ENCODE results near the gene CACNA1C.
A peak's percentile ranks its signal among the peaks of the same experiment; 100 is the strongest.

CACNA1C gene

DNA sequence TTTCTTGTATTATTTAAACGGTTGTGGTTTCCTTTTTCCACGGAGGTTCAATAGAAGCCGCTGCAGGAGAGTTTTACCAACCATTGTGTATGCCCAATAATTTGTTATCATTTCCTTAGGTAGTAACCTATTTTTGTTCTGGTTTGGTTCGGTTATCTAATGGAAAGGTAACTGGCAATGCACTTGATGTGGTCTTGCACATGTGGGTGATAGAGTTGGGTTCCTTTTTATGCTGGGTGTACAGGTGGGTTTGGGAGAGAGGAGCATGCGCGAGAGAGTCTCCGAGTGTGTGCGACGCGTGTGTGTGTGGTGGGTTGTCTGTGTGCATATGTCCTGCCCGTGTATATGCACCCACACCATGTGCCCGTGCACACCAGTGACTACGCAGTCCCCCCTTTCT is 639.3 kb downstream of the CACNA1C start:
- Histone ChIP-seq H3K4me2 (peak overlapping the region; percentile 67), H3K27ac (peak overlapping the region; percentile 57; the same call in 1 of the 2 replicates), H4K20me1 (ENCODE audit: insufficient read depth) (no peaks in the 10 kb centered on the region), H2AFZ (ENCODE audit: low read depth) (peak overlapping the region; percentile 85), H3K27me3 (ENCODE audit: insufficient read depth, low read depth) (no peaks in the 10 kb centered on the region), H3K4me3 (IDR thresholded peaks at IDR 0.05; ENCODE audit: insufficient read depth, low read depth, low read length) (no peak overlapping the region), H3K36me3 (ENCODE audit: insufficient read depth) (no peaks in the 10 kb centered on the region), H3K9ac (peak overlapping the region; percentile 70; the same call in 1 of the 2 replicates), H3K4me1 (ENCODE audit: low read depth, poor library complexity, severe bottlenecking) (peaks cover 8% of the 10 kb centered on the region), H3K79me2 (ENCODE audit: insufficient read depth, low read depth) (no peaks in the 10 kb centered on the region)
- TF ChIP-seq, protein P1, sequence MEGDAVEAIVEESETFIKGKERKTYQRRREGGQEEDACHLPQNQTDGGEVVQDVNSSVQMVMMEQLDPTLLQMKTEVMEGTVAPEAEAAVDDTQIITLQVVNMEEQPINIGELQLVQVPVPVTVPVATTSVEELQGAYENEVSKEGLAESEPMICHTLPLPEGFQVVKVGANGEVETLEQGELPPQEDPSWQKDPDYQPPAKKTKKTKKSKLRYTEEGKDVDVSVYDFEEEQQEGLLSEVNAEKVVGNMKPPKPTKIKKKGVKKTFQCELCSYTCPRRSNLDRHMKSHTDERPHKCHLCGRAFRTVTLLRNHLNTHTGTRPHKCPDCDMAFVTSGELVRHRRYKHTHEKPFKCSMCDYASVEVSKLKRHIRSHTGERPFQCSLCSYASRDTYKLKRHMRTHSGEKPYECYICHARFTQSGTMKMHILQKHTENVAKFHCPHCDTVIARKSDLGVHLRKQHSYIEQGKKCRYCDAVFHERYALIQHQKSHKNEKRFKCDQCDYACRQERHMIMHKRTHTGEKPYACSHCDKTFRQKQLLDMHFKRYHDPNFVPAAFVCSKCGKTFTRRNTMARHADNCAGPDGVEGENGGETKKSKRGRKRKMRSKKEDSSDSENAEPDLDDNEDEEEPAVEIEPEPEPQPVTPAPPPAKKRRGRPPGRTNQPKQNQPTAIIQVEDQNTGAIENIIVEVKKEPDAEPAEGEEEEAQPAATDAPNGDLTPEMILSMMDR (conservative IDR thresholded peaks at IDR 0.05; ENCODE audit: low read depth, low read length): no peak

- H3K36me3 ChIP-seq (ENCODE audit: insufficient read depth): no peaks in the 10 kb centered on the region
- H3K4me2 ChIP-seq: no peak overlapping the region
- TF ChIP-seq, protein P1 (conservative IDR thresholded peaks at IDR 0.05; ENCODE audit: low read depth, low read length): no peak
- no peak overlapping the region for H3K4me3 ChIP-seq (IDR thresholded peaks at IDR 0.05; ENCODE audit: insufficient read depth, low read depth, low read length)
- H3K4me1 ChIP-seq (ENCODE audit: low read depth, poor library complexity, severe bottlenecking): peaks cover 8% of the 10 kb centered on the region
- no peaks in the 10 kb centered on the region for H4K20me1 ChIP-seq (ENCODE audit: insufficient read depth)
- no peaks in the 10 kb centered on the region for H3K79me2 ChIP-seq (ENCODE audit: insufficient read depth, low read depth)
- H3K27me3 ChIP-seq (ENCODE audit: insufficient read depth, low read depth): no peaks in the 10 kb centered on the region
- H3K9ac ChIP-seq: no peak overlapping the region
- H3K27ac ChIP-seq: no peak overlapping the region
- H2AFZ ChIP-seq (ENCODE audit: low read depth): no peak overlapping the region
These were observed 640.6 kb downstream of the CACNA1C start for GRCh38 chr12:2693244-2693860.

GRCh38 chr12:2693980-2694610 is 641.3 kb downstream of the CACNA1C start:
- peaks cover 8% of the 10 kb centered on the region for H3K4me1 ChIP-seq (ENCODE audit: low read depth, poor library complexity, severe bottlenecking)
- H3K27ac ChIP-seq: no peak overlapping the region
- no peaks in the 10 kb centered on the region for H3K79me2 ChIP-seq (ENCODE audit: insufficient read depth, low read depth)
- no peak overlapping the region for H3K9ac ChIP-seq
- TF ChIP-seq, protein P1 (conservative IDR thresholded peaks at IDR 0.05; ENCODE audit: low read depth, low read length): no peak
- no peaks in the 10 kb centered on the region for H4K20me1 ChIP-seq (ENCODE audit: insufficient read depth)
- H2AFZ ChIP-seq (ENCODE audit: low read depth): no peak overlapping the region
- no peaks in the 10 kb centered on the region for H3K27me3 ChIP-seq (ENCODE audit: insufficient read depth, low read depth)
- H3K4me3 ChIP-seq (IDR thresholded peaks at IDR 0.05; ENCODE audit: insufficient read depth, low read depth, low read length): no peak overlapping the region
- no peak overlapping the region for H3K4me2 ChIP-seq
- H3K36me3 ChIP-seq (ENCODE audit: insufficient read depth): no peaks in the 10 kb centered on the region

DNA sequence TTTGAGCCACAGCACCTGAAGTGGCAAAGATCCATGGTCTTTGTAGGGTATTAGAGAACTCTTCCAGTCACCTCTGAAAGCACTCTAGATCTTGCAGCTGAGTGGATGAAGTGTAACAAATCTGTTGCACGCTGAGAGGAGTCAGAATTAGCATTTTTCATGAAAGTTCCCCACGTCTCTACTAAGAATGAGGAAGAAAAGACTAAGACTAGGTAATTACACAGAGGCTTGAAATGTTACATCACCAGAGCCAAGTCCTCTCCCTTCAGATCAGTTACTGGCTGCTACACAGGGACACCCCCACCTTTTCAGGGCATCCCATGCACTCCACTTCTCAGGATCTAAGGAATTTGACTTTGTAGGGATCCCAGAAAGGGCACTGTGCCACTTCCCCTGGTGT is 643.3 kb downstream of the CACNA1C start:
- no peaks in the 10 kb centered on the region for H3K36me3 ChIP-seq (ENCODE audit: insufficient read depth)
- no peaks in the 10 kb centered on the region for H4K20me1 ChIP-seq (ENCODE audit: insufficient read depth)
- no peak overlapping the region for H3K27ac ChIP-seq
- H3K27me3 ChIP-seq (ENCODE audit: insufficient read depth, low read depth): no peaks in the 10 kb centered on the region
- H3K9ac ChIP-seq: no peak overlapping the region
- no peaks in the 10 kb centered on the region for H3K4me1 ChIP-seq (ENCODE audit: low read depth, poor library complexity, severe bottlenecking)
- H3K79me2 ChIP-seq (ENCODE audit: insufficient read depth, low read depth): no peaks in the 10 kb centered on the region
- H3K4me3 ChIP-seq (IDR thresholded peaks at IDR 0.05; ENCODE audit: insufficient read depth, low read depth, low read length): no peak overlapping the region
- H3K4me2 ChIP-seq: no peak overlapping the region
- H2AFZ ChIP-seq (ENCODE audit: low read depth): no peak overlapping the region
- TF ChIP-seq, protein P1 (conservative IDR thresholded peaks at IDR 0.05; ENCODE audit: low read depth, low read length): no peak
